Suppressor macrophage treated with lipopolysaccharide for 4 hours (primary cell): ENCODE measurements around the gene HAT1.
A peak's percentile ranks its signal among the peaks of the same experiment; 100 is the strongest.
"Not testable (repeated sequence)": the region's sequence is repeated elsewhere in the genome, so short reads cannot be mapped to it uniquely, and the experiment has no call there.

Experiments used
- DNase-seq: peaks from one replicate; pipeline ENCODE4 v3.0.0-alpha.2; 2020

The HAT1 gene

DNA sequence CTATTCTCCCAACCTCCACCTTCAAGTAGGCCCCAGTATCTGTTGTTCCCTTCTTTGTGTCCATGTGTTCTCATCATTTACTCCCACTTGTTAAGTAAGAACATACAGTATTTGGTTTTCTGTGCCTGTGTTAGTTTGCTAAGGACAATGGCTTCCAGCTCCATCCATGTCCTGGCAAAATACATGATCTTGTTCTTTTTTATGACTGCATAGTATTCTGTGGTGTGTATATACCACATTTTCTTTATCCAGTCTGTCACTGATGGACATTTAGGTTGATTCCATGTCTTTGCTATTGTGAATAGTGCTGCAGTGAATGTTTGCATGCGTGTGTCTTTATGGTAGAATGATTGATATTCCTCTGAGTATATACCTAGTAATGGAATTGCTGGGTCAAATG, 61.7 kb downstream of the HAT1 start:
- DNase-seq, result not testable (repeated sequence)

DNA sequence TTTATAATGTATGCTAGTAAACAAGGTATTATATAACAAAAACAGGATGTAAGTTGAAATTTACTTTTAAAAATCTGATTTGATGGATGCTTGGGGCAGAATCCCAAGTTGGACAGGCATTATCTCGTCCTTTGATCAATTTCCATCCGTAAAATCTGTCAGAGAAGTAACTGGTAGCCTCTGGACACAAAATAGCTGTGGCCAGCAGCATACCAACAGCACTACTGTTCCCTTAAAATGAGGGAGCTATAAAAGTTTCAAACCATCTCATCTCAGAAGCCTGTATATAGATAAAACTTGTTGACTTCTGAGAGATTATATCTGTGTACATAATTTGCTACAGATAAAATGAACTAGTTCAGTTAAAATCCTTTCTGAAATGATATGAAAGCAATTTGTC, 62.8 kb downstream of the HAT1 start:
- no peak for DNase-seq

DNA sequence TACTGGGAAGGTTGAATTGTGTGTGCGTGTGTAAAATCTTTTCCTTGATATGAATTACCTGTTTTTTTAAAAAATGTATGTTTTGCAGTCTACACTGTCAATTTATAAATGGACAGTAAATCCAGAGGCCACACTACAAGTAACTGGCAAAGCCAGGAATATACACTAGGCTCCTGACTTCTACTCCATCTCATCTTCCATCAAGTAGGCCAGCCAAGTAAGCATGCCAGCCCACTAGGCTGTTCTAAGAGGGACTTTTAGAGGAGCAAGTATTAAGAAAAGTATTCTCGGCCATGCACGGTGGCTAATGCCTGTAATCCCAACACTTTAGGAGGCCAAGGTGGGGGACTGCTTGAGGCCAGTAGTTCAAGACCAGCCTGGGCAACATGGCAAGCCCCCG, 64.5 kb downstream of the HAT1 start:
- no peak for DNase-seq

DNA sequence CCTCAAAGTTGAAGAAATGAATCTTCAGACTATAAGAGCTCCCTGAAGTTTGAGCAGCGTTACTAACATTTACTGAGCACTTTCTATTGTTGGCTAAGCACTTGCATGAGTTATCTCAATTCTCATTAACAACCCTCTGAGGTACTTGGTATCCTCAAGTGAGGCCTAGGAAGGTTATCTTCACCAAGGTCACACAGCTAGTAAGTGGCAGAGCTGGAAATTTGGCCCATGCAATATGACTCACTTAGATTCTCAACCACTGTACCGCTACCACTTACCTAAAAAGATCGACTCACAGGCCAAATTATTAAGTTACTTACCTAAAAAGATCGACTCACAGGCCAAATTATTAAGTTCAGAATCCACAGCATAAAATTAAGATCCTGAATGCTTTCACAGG, 68.8 kb downstream of the HAT1 start:
- no peak for DNase-seq

DNA sequence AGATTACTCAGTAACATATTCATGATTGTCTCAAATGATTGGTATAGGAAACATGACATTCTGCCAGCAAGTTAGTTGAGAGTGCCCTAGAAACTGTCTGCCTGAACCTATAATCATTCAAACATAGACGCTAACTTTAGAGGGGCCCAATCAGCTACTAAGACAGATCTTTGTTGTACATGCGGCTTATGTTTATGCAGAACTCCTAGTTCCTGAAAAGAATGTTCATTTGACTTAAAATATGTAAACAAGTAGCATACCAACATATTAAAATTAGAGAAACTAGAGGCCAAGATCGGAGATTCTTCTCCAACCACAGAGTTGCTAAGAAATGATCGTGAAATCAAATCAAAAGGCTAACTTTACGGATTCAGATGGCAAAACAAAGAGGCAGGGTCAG, 73.3 kb downstream of the HAT1 start:
- DNase-seq, result no peak

DNA sequence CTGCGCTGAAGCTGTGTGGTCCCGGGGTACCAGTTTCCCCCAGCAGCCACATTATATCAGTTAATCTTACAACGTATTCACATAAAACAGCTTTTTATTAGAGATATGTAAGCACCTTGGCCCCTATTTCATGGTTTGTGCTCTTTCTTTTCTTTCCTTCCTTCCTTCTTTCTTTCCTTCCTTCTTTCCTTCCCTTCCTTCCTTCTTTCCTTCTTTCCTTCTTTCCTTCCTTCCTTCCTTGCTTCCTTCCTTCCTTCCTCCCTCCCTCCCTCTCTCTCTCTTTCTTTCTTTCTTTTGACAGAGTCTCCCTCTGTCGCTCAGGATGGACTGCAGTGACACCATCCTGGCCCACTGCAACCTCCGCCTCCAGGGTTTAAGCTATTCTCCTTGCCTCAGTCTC, 73.8 kb downstream of the HAT1 start:
- no peak for DNase-seq

DNA sequence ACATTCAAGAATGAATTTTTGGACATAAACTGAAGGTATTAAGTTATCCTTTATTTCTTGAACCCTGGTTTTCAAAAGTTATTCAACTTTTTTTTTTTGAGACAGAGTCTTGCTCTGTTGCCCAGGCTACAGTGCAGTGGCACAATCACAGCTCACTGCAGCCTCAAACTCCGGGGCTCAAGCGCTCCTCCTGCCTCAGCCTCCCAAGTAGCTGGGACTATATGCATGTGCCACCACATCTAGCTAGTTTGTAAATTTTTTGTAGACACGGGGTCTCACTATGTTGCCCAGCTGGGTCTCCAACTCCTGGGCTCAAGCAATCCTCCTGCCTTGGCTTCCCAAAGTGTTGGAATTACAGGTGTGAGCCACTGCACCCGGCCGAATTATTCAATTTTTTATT, 74.8 kb downstream of the HAT1 start:
- DNase-seq, result not testable (repeated sequence)

DNA sequence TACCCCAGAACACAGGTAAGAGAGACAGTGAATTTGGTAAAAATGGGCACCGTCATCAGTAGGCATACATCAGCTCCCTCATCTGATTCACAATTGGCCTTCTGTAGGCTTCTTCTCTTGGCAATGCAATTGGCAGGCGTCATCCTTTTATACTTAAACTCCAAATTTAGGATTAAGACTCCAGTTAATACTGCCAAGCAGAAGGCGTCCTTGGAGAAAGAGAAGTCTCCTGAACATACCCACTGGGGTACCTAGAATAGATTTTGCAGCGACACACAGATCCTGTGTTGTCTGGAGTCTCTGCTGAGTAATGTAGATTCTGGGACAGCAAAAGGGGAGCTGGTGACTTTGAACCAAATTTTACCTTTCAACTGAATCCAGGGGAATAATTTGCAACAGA, 76.9 kb downstream of the HAT1 start:
- no peak for DNase-seq

DNA sequence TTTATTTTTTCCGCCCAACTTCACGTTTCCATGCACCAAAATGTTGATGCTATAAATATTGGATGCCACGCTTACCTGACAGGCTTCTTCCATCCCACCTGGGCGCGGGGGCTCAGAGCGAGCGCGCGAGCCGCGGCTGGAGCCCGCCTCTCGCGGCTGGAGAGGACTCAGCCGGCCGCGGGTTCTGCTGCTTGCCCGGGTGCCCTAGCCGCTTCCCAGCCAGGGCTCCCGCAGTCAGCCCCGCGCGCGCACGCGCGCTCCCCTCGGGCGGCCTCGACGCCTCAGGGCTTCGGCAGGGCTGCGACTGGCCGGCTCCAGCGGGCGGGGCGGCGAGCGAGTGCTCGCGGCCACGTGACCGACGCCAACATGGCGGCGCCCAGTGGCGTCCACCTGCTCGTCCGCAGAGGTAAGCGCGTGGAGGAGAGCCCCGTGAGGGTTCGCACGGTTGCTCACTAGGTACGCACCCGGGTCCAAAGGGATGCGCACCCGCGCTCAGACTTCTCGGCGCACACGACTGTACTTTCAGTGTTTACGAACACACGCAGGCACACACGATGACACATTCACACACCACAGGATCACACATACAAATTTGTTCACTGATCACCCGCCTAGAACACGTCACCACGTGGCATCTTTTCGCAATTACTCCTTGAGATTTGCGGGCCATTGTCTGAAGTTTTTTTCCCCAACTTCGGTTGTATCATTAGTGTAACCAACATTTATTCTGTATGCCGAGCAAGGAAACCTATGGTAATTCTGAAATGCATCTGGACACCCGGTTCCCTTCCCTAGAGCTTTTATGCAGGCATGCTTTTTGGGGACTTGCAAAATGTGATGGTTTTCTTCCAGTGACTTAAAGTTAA, 77.6 kb downstream of the HAT1 start, which contains the start of gene METAP1D:
Gene METAP1D, plus strand, starts transcription at position 350 of the 866 bp plus-strand sequence. Its CDS starts 17 bp downstream, at position 367.
- DNase-seq, result peak; percentile 93

DNA sequence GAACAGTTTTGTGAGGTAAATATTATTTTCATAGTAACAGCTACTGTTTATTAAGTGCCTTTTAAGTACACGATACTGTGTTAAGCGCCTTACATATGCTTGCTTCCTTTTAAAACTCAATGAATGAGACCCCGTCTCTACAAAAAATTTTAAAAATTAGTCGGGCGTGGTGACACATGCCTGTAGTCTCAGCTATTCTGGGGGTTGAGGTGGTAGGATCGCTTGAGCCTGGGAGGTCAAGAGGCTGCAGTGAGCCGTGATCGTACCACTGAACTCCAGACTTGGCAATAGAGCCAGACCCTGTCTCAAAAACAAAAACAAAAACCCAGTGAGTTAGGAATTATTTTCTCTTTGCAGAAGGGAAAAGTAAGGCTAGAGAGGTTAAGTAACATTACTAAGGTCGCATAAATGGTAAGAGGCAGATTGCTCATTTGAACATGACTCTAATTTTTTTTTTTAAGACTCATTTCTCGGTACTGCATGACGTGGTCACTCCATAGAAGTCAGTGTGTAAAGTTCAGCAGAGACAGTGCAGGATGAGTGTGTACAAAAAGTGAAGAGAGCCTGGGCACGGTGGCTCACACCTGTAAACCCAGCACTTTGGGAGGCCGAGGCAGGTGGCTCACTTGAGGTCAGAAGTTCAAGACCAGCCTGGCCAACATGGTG, 78.6 kb downstream of the HAT1 start:
- DNase-seq, result no peak

DNA sequence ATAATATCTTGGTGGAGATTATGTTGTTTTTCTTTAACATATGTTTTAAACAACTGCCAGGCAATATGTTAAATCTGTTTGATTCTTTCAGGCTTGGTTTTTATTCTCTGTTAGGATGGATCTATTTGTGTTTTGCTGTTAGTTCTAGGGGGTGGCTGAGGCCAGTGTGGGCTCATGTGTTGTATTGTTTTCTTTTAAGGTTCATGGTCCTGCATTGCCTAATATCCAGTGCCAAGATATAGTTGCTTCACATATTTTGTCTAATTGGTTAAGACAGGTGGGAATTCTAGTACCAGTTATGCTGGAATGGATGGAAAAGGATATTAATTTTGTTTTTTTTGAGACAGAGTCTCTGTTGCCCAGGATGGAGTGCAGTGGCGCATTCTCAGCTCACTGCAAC, 85.1 kb downstream of the HAT1 start:
- DNase-seq, result no peak

DNA sequence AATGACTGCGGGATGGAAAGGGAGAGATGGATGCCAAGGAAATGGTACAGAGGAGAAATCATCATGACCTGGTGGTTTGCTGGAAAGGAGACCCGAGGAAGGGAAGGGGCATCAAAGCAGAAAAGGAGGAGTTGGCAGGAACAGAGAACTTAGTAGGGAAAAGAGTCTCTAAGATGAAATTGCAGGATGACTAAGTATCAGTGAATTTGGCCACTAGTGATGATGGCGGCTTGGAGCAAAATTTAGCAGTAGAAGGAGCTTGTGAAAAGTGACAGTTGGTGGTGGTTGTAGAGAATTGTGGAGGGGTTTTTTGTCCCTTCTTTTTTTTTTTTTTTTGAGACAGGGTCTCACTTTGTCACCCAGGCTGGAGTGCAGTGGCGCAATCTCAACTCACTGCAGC, 87.6 kb downstream of the HAT1 start:
- DNase-seq, result no peak

DNA sequence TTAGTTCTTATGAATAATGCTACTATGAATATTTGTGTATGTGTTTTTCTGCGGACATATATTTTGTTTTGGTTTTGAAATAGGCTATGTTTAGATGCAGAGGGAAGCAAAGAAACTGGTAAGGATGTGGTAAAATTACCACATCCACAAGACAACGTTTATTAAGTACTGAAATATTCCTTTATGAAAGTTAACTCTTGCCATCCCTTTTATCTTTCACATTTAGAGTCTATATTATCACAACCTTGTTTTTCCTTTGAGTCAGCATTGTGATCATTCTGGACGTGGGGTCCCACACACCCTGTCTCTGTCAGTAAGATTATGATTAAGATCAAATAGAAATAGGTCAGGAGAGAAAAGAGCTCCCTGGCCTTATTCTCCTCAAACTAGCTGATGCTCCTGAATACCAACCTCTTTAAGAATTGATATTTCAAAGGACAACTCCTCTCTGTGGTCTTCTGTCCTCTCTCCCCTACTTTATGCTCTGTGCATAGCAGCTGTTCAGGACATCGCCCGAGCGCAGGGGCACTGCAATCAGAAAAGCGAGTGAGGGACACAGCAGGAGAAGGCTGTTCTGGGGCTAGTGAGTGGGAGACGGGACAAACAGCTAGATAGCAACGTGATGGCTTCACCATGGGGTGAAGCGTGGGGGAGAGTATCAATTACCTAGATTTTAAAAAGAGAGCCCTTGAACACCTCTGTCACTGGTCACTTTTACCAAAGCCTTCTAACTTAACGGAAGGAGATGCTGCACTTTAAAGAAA, 89.7 kb downstream of the HAT1 start:
- DNase-seq, result peak; percentile 33

DNA sequence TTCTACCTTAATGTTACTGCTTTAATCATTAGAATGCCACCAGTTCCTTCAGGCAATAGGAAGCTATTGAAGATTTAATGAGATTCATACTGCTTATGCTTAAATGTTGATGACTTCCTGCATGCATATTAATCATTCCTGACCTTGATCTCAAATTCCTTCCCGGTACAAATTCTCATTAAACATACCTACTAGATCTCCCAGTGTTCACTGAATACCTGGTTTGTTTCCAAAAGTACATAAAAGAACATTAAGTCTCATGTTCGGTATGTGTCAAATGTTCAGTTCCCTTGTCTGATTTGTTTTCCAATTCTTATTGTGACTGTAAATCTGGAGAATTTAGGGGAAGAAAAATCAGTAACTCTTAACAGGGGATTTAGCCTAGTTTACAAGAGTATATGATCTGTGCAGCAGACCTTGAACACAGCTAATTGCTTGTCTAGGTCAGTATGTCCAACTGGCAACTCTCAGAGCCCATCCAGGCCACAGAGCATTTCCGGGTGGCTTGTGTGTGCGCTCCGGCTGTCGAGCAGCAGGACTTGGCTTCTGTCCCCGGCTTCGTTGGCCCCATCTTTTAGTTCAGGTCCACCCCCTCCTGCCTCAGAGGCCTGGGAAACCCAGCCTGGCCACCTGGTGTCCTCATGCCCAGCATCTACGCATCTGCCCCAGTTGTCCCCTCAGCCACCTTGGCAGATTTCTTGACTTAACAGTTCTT, 90.6 kb downstream of the HAT1 start:
- no peak for DNase-seq

DNA sequence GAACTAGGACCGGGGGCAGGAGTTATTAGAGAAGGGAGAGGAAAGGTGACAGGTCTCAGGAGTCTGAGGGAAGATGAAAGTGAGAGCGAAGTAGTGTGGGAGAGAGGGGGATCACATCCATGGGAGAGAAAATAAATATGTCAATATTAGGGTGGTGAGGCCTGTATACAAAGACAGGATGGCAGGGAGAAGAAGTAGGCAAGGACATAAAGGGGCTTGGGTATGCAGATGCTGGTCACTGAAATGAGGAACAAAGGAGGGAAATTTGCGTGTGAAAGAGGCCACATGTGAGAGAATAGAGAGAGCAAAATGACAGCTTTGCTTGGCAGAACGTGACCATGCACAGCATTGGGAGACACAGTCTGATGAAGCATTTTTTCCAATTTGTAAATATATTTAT, 91.1 kb downstream of the HAT1 start:
- peak; percentile 47 for DNase-seq

DNA sequence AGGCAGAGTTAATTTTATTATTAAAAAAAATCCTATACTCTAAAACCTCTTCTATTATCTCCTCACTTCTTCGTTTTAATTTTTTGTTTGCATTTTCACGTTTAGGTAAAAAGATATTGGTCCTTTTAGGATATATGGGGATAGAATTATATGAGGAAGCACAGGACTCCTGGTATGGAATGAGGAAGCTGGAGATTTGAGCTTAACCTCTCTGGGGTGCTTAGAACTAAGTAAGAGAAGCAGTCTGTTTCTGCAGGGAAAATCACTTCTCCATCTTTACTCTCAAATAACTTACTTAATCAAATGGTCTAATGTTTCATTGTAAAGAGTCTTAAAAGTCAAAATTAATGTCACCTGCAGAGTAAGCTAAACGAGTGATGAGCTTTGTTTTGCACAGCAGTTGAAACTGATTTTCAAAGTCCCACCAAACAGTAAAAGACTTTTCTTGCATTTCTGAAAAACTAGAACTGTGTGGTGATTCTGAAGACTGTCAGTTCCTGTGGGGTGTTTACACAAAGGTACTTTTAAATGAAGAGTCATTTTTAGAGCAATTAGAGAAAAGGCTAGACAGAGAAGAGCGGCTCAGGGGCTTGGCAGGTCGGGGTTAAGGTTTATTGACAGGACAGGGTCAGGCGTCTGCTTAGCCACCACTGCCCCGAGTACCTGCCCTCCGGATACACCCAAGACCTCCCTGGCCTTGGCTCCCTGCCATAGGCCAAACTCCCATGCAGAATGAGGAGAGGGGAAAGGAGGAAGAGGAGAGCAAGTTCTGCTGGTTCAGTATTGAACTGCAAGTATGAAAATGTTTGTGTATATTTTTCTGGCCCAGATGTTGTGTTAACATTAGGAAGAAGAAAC, 99.0 kb downstream of the HAT1 start:
- DNase-seq, result no peak

DNA sequence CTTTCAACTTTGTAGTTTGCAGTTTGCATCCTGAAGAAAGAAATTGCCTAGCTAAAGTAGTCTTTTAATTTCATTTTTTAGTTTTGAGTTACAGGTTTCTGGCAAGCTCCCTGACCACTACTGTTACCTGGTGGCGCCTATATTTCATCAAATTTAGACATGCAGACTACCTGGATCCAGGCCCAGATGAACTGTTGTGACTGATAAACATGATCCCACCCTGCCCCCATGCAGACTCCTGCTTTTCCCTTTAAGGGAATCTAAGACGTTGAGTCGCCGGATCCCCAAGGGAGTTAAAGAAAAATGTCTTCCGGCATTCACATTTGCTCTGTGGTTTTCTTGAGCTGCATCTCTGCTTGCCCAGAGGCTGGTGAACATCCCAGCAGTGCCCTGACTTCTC, 99.7 kb downstream of the HAT1 start:
- DNase-seq, result no peak

DNA sequence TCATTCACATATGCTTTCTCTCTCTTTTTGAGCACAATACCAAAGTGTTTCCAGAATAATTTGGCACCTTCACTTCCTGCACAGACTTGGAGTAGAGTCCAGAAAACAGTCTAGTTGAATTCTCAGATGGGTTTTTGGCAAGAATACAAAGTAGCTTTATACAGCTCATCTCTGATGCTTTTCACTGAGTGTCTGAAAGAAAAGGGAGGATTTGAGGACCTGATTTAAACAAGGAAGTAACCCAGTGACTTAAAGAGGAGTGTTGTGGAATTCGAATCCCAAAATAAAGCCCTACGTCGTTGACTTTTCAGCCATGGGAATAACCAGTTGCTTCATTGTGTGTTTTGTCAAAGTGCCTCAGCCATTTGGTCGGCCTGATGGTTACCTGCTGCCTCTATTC, 109.3 kb downstream of the HAT1 start:
- no peak for DNase-seq
